GM15510 (cell line): ENCODE results near the gene ZDHHC21.
A peak's percentile ranks its signal among the peaks of the same experiment; 100 is the strongest.

Source experiments
- POLR2A ChIP-seq: IDR thresholded peaks from 3 replicates; pipeline ENCODE4 v1.6.1; 2011; ENCODE audit warnings: borderline replicate concordance; ENCODE audit not compliant: insufficient read length; ENCODE audit errors: extremely low read depth

ZDHHC21 gene

GRCh38 chr9:14693251-14693861, at the start of gene ZDHHC21:
ZDHHC21 (minus strand) TSS chr9:14693432; CDS start chr9:14674340, 19,092 bp downstream.
- peak; percentile 82 for TF ChIP-seq POLR2A

- no peak for TF ChIP-seq POLR2A
These were observed 48.1 kb upstream of the ZDHHC21 start for GRCh38 chr9:14741369-14741768.

- no peak for TF ChIP-seq POLR2A
These were observed 39.9 kb upstream of the ZDHHC21 start for GRCh38 chr9:14733133-14733532.

- TF ChIP-seq POLR2A: no peak
These were observed 38.2 kb upstream of the ZDHHC21 start for GRCh38 chr9:14731294-14731981.

- TF ChIP-seq POLR2A: no peak
These were observed 37.2 kb upstream of the ZDHHC21 start for GRCh38 chr9:14730461-14730898.

GRCh38 chr9:14723301-14723700, 30.1 kb upstream of the ZDHHC21 start:
- no peak for TF ChIP-seq POLR2A

GRCh38 chr9:14722391-14723035, 29.3 kb upstream of the ZDHHC21 start, which contains the start of gene CER1:
CER1 (minus strand) TSS chr9:14722733; CDS start chr9:14722672, 61 bp downstream.
- no peak for TF ChIP-seq POLR2A

GRCh38 chr9:14719231-14719923, 26.1 kb upstream of the ZDHHC21 start:
- TF ChIP-seq POLR2A: no peak

GRCh38 chr9:14715102-14715501, 21.9 kb upstream of the ZDHHC21 start:
- no peak for TF ChIP-seq POLR2A

- no peak for TF ChIP-seq POLR2A
These were observed 20.0 kb upstream of the ZDHHC21 start for GRCh38 chr9:14713187-14713767.

GRCh38 chr9:14710804-14711203, 17.6 kb upstream of the ZDHHC21 start:
- TF ChIP-seq POLR2A: no peak

- no peak for TF ChIP-seq POLR2A
These were observed 13.4 kb upstream of the ZDHHC21 start for GRCh38 chr9:14706530-14707140.

- TF ChIP-seq POLR2A: no peak
These were observed 11.8 kb upstream of the ZDHHC21 start for GRCh38 chr9:14705079-14705478.

GRCh38 chr9:14704281-14704680, 11.0 kb upstream of the ZDHHC21 start:
- no peak for TF ChIP-seq POLR2A
